Measurements from ENCODE around the gene ARHGAP10. TPM values are rescaled to one million over a fixed set of nuclear protein-coding genes. Genes with fewer than 3 reads are reported as not detected.

The ARHGAP10 gene
- total RNA-seq, 1 experiment from 2014 or later = 9.0 TPM

GRCh38 chr4:147834480-147834879, 102.6 kb downstream of the ARHGAP10 start:
- Histone ChIP-seq H4K20me1 (ENCODE audit: low read length) (no peaks in the 10 kb centered on the region), H3K4me2 (ENCODE audit: low read length) (no peak overlapping the region), H3K79me2 (ENCODE audit: low read length) (no peaks in the 10 kb centered on the region), H3K9me2 (replicated peaks; ENCODE audit: low read length) (no peaks in the 10 kb centered on the region), H3K4me1 (ENCODE audit: insufficient read depth, low read length) (peaks cover 31% of the 10 kb centered on the region), H3K36me3 (ENCODE audit: low read depth, low read length) (no peaks in the 10 kb centered on the region), H3K9ac (ENCODE audit: low read length) (no peak overlapping the region), H3K4me3 (ENCODE audit: low read length) (no peak overlapping the region), H2AFZ (ENCODE audit: low read length) (no peak overlapping the region), H3K27ac (ENCODE audit: low read length) (no peak overlapping the region), H3K9me3 (ENCODE audit: low read length) (no peaks in the 10 kb centered on the region), H3K27me3 (ENCODE audit: low read length) (no peaks in the 10 kb centered on the region), H3F3A (ENCODE audit: low read length, unreplicated experiment) (peaks cover 9% of the 10 kb centered on the region)
- intact Hi-C loops (cut with micrococcal nuclease) = loop anchor here (5.0 to 10.0 kb wide), 2 partner anchors 50 to 102 kb away; partner anchors contain the start of gene ARHGAP10
- POLR2A ChIA-PET (ENCODE audit: unreplicated experiment) = no interaction called here
- DNase-seq (no peak), ATAC-seq (no peak)
- TF ChIP-seq EZH2 (IDR thresholded peaks at IDR 0.05; ENCODE audit: low read length, unreplicated experiment) = no peak
- TF ChIP-seq EZH2phosphoT487 (IDR thresholded peaks at IDR 0.05; ENCODE audit: borderline replicate concordance, low read length) = no peak
- no peak for TF ChIP-seq CTCF (conservative IDR thresholded peaks at IDR 0.05; ENCODE audit: low read depth, low read length)
- BruUV-seq (replicated peaks) = no TSS peak
- CTCF ChIA-PET = no interaction called here

- no peaks in the 10 kb centered on the region for H3K27me3 ChIP-seq (ENCODE audit: low read length)
Observed at GRCh38 chr4:147836807-147837206, 104.9 kb downstream of the ARHGAP10 start.

More at GRCh38 chr4:147836807-147837206, 104.9 kb downstream of the ARHGAP10 start:
- POLR2A ChIA-PET (ENCODE audit: unreplicated experiment) = no interaction called here
- no peak overlapping the region for H3K27ac ChIP-seq (ENCODE audit: low read length)
- peaks cover 5% of the 10 kb centered on the region for H3F3A ChIP-seq (ENCODE audit: low read length, unreplicated experiment)
- no peaks in the 10 kb centered on the region for H3K36me3 ChIP-seq (ENCODE audit: low read depth, low read length)
- no peak for DNase-seq
- no peaks in the 10 kb centered on the region for H4K20me1 ChIP-seq (ENCODE audit: low read length)
- no peaks in the 10 kb centered on the region for H3K9me3 ChIP-seq (ENCODE audit: low read length)
- no peak for ATAC-seq
- H3K4me1 ChIP-seq (ENCODE audit: insufficient read depth, low read length) = peaks cover 12% of the 10 kb centered on the region
- H3K79me2 ChIP-seq (ENCODE audit: low read length) = no peaks in the 10 kb centered on the region
- CTCF ChIA-PET = no interaction called here
- no peaks in the 10 kb centered on the region for H3K9me2 ChIP-seq (replicated peaks; ENCODE audit: low read length)
- no peak overlapping the region for H3K9ac ChIP-seq (ENCODE audit: low read length)
- H3K4me3 ChIP-seq (ENCODE audit: low read length) = no peak overlapping the region
- TF ChIP-seq EZH2 (IDR thresholded peaks at IDR 0.05; ENCODE audit: low read length, unreplicated experiment) (no peak), CTCF (conservative IDR thresholded peaks at IDR 0.05; ENCODE audit: low read depth, low read length) (no peak), EZH2phosphoT487 (IDR thresholded peaks at IDR 0.05; ENCODE audit: borderline replicate concordance, low read length) (no peak)
- no peak overlapping the region for H2AFZ ChIP-seq (ENCODE audit: low read length)
- no peak overlapping the region for H3K4me2 ChIP-seq (ENCODE audit: low read length)
- intact Hi-C loops (cut with micrococcal nuclease) = loop anchor here (10.0 kb wide), 1 partner anchor 52 kb away; no protein-coding TSS in a partner anchor
- no TSS peak for BruUV-seq (replicated peaks)
